K562 (cell line): ENCODE measurements around the gene KHDC3L. TPM values are rescaled to one million over a fixed set of nuclear protein-coding genes. Genes with fewer than 3 reads are reported as not detected.

ENCODE experiments used
- ATAC-seq: fragments of 200-7000 bp; cut with Tn5 transposase; 3 replicates; pipeline ENCODE4 v1.9.1; 2020; ENCODE audit warnings: moderate library complexity
- BruUV-seq: library from RNA; stranded (reverse); fragments of 400-500 nt; replicated peaks from 2 replicates; lab custom pipeline; 2021; lab: Mats Ljungman, UMichigan
- CTCF ChIA-PET: fragments of 300-600 bp; formaldehyde crosslinking; extraction: SDS; loops from one replicate; lab custom pipeline; 2021; ENCODE audit warnings: low intra/inter-chr PET ratio; lab: Yijun Ruan, JAX
- POLR2A ChIA-PET: fragments of 300-600, 350-650 bp; sonication (Branson Sonifier 250); formaldehyde crosslinking; extraction: SDS; loops from one replicate; lab custom pipeline; 2021; ENCODE audit warnings: antibody characterized with exemption, inconsistent platforms; lab: Yijun Ruan, JAX
- DNase-seq, 4 experiments: peaks; one replicate each; pipeline versions ENCODE4 v3.0.0 to v3.0.0-alpha.2; 2011 to 2018; ENCODE audit warnings: low spot score in 3 of 4, mixed read lengths in 3 of 4; ENCODE audit errors: extremely low read depth in 1 of 4
- FAIRE-seq: peaks from 2 replicates; lab custom pipeline; 2011; peaks lifted over from hg19 to GRCh38; lab: Jason Lieb, UNC
- H2AFZ ChIP-seq: 2 replicates; pipeline ENCODE4 v1.6.0; 2011; ENCODE audit warnings: low read depth, low read length, control low read depth, inconsistent platforms
- H3K27ac ChIP-seq: fragments of 200-600 bp; 3 replicates; pipeline ENCODE4 v1.8.0; 2011; ENCODE audit warnings: low read depth, mild to moderate bottlenecking, control low read depth, inconsistent platforms, low read length, moderate library complexity, mixed read lengths; ENCODE audit errors: extremely low read depth
- H3K27me3 ChIP-seq, 2 experiments: fragments of 300-600 bp in 1 of 2; 2 replicates in 1 of 2; 3 replicates in 1 of 2; pipeline versions ENCODE4 v1.6.0 to v1.8.0; 2011; ENCODE audit warnings: inconsistent platforms in 2 of 2, low read length in 2 of 2, mild to moderate bottlenecking in 1 of 2, mixed read lengths in 1 of 2, moderate library complexity in 1 of 2; ENCODE audit not compliant: control insufficient read depth in 2 of 2, insufficient read depth in 2 of 2
- H3K36me3 ChIP-seq: fragments of 300-600 bp; 3 replicates; pipeline ENCODE4 v1.8.0; 2011; ENCODE audit warnings: mild to moderate bottlenecking, low read length, inconsistent platforms; ENCODE audit not compliant: control insufficient read depth, insufficient read depth
- H3K4me1 ChIP-seq, 2 experiments: fragments of 200-600 bp in 1 of 2; replicated peaks in 1 of 2; 2 replicates in 1 of 2; 3 replicates in 1 of 2; pipeline versions ENCODE4 v1.5.1 to v1.8.0; 2011; ENCODE audit warnings: inconsistent platforms in 2 of 2, low read length in 2 of 2, mild to moderate bottlenecking in 1 of 2, mixed read lengths in 1 of 2, moderate library complexity in 1 of 2; ENCODE audit not compliant: control insufficient read depth in 2 of 2, insufficient read depth in 2 of 2
- H3K4me2 ChIP-seq: 2 replicates; pipeline ENCODE4 v1.6.1; 2011; ENCODE audit warnings: low read length, control low read depth, inconsistent platforms, mixed read lengths; ENCODE audit not compliant: insufficient read depth
- H3K4me3 ChIP-seq: fragments of 200-600 bp; sonication (generic), shearing (Covaris generic); 2 replicates; pipeline ENCODE4 v1.5.1; 2016; ENCODE audit warnings: control low read depth, inconsistent platforms
- H3K79me2 ChIP-seq: fragments of 200-600 bp; 3 replicates; pipeline ENCODE4 v1.8.0; 2011; ENCODE audit warnings: low read length, inconsistent platforms; ENCODE audit not compliant: control insufficient read depth, insufficient read depth
- H3K9ac ChIP-seq, 2 experiments: 2 replicates each; pipeline versions ENCODE4 v1.6.0 to v1.6.1; 2011; ENCODE audit warnings: low read depth in 2 of 2, low read length in 2 of 2, control low read depth in 1 of 2, inconsistent platforms in 1 of 2, mild to moderate bottlenecking in 1 of 2, mixed read lengths in 1 of 2; ENCODE audit not compliant: insufficient read depth in 1 of 2
- H3K9me1 ChIP-seq: one replicate; pipeline ENCODE4 v1.6.0; 2011; ENCODE audit warnings: inconsistent platforms, mild to moderate bottlenecking, low read length, moderate library complexity; ENCODE audit not compliant: control insufficient read depth, insufficient read depth
- H3K9me3 ChIP-seq: replicated peaks from 2 replicates; pipeline ENCODE4 v1.5.1; 2011; ENCODE audit warnings: low read depth, low read length, inconsistent platforms; ENCODE audit not compliant: control insufficient read depth, insufficient read depth
- H4K20me1 ChIP-seq: replicated peaks from 2 replicates; pipeline ENCODE4 v1.6.1; 2011; ENCODE audit warnings: low read length, inconsistent platforms, mixed read lengths; ENCODE audit not compliant: control insufficient read depth, insufficient read depth
- EGR1 ChIP-seq: fragments of 450-650 bp; conservative IDR thresholded peaks from 2 replicates; pipeline ENCODE4 v1.6.1; 2017; ENCODE audit warnings: mild to moderate bottlenecking
- FOS ChIP-seq: IDR thresholded peaks from 3 replicates; pipeline ENCODE4 v1.6.1; 2011; ENCODE audit not compliant: insufficient read length; ENCODE audit errors: extremely low read depth
- NFRKB ChIP-seq: fragments of 450-650 bp; IDR thresholded peaks from 2 replicates; pipeline ENCODE4 v1.6.1; 2016; ENCODE audit warnings: low read depth
- TSHZ1 ChIP-seq: fragments of 250-450 bp; sonication (Bioruptor Pico); IDR thresholded peaks from 2 replicates; pipeline ENCODE4 v1.4.0; 2020; ENCODE audit warnings: mild to moderate bottlenecking, moderate library complexity
- WGBS: fragments of 100-300 bp; shearing (Covaris generic); methylation state at CpG from one replicate; pipeline ENCODE4 v1.1.6; 2016; ENCODE audit warnings: low coverage, mixed read lengths; ENCODE audit not compliant: insufficient coverage; ENCODE audit errors: missing lambda C conversion rate; 5-methylcytosine and 5-hydroxymethylcytosine counted together
- in situ Hi-C: fragments of 300-500 bp; cut with MboI; formaldehyde crosslinking; loops from 4 replicates; pipeline ENCODE4 v1.15.0; 2018; ENCODE audit warnings: inconsistent platforms, mixed read lengths
- intact Hi-C: fragments of 100-400 bp; cut with micrococcal nuclease; formaldehyde crosslinking; loops from 2 replicates; pipeline ENCODE4 v1.14.2; 2022
- polyA plus RNA-seq, 8 experiments: library from polyadenylated mRNA; depleted of rRNA in 4 of 8; stranded (reverse) in 5 of 8; unstranded in 3 of 8; fragments of >200 nt; fragmentation: Nextera tagmentation in 2 of 8; fragmentation: Illumina TruSeq in 1 of 8; extraction: Ambion mirVana in 2 of 8; extraction: Trizol in 1 of 8; gene quantifications; 2 replicates each; pipeline versions ENCODE4 v1.2.1 to v1.2.3, GENCODE V29; 2011 to 2014; ENCODE audit warnings: inconsistent platforms in 1 of 8, missing spikeins in 1 of 8
- total RNA-seq, 7 experiments: library from RNA; depleted of rRNA in 6 of 7; stranded (reverse); fragments of >200 nt in 6 of 7; fragmentation: Illumina TruSeq in 2 of 7; extraction: Trizol in 2 of 7; gene quantifications; 2 replicates each; pipeline versions ENCODE4 v1.2.1 to v1.2.3, GENCODE V29; 2011 to 2021; ENCODE audit warnings: low replicate concordance in 1 of 7

Gene KHDC3L
- total and polyA plus RNA-seq, 9 of the 15 experiments (the other 6 are each of a cell fraction or from before 2014, with no cell fraction given): not detected

GRCh38 chr6:73363537-73363875, 1.0 kb downstream of the KHDC3L start (continued):
- TF ChIP-seq FOS: no peak
- no peak for TF ChIP-seq NFRKB
- no peak for TF ChIP-seq EGR1

- in situ Hi-C loops: no loop called here
- CTCF ChIA-PET: no interaction called here
- no peak overlapping the region for H3K4me2 ChIP-seq
- H3K4me3 ChIP-seq: no peak overlapping the region
- H3K9me3 ChIP-seq: no peaks in the 10 kb centered on the region
- no peaks in the 10 kb centered on the region for H3K9me1 ChIP-seq
- intact Hi-C loops: no loop called here
- H2AFZ ChIP-seq: no peak overlapping the region
- no peak for DNase-seq
- ATAC-seq: no peak
- FAIRE-seq: no peak
- H4K20me1 ChIP-seq: no peaks in the 10 kb centered on the region
- H3K27me3 ChIP-seq: peaks cover 0 to 24% of the 10 kb centered on the region in 2 experiments; a peak in 3 of 5 replicates
- no peak overlapping the region for H3K9ac ChIP-seq
- TF ChIP-seq TSHZ1 (CRISPR knock-in tag): no peak
- WGBS: 58% methylated on average over 14 of the region's 14 CpGs
- BruUV-seq: no TSS peak
- peaks cover 4 to 17% of the 10 kb centered on the region in 2 experiments; a peak in 3 of 5 replicates for H3K4me1 ChIP-seq
- H3K27ac ChIP-seq: no peak overlapping the region
- H3K79me2 ChIP-seq: no peaks in the 10 kb centered on the region
- no peaks in the 10 kb centered on the region for H3K36me3 ChIP-seq
- POLR2A ChIA-PET: interaction anchor here (0.6 kb wide), 1 partner anchor 12 kb away, joined by 3 read pairs; no protein-coding TSS in a partner anchor
Measured at GRCh38 chr6:73364121-73364520, 1.7 kb downstream of the KHDC3L start.
